DMS114 treated with DMSO at 0.1 percent for 48 hours (cell line): ENCODE measurements around the gene TNRC6C.

ENCODE experiments used
- DNase-seq: peaks from one replicate; lab custom pipeline; 2025; ENCODE audit not compliant: unreplicated experiment; lab: John Stamatoyannopoulos, UW

TNRC6C gene

GRCh38 chr17:78148286-78149016 is 189.9 kb downstream of the TNRC6C start:
- DNase-seq, result no peak

DNA sequence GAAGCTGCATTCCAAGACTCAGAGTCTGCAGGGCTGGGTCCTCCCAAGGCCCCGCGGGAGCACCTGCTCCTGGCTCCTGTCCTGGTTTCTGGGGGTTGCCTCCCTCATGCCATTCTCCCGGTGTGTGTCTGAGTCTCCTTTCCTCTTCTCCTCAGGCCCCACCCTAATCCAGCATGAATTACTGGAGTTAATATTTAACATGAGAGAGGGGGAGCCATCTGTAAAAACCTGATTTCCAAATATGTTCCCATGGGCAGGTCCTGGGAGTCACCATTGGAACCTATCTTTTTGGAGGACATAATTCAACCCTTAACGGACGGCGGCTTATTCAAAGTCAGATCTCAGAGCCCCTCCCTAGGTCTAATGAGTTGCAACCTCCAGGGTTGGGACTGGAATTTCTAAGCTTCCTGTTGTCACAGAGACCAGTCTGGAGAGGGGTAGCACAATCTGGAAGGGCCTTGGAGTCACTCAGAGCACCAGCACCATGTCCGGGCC is 193.1 kb downstream of the TNRC6C start:
- no peak for DNase-seq

GRCh38 chr17:78154903-78155811 is 196.7 kb downstream of the TNRC6C start:
- DNase-seq, result no peak
